ENCODE measurements around the gene NEK4. TPM values are rescaled to one million over a fixed set of nuclear protein-coding genes. Genes with fewer than 3 reads are reported as not detected.
A peak's percentile ranks its signal among the peaks of the same experiment; 100 is the strongest.
"Not testable (repeated sequence)": the region's sequence is repeated elsewhere in the genome, so short reads cannot be mapped to it uniquely, and the experiment has no call there.

The NEK4 gene
- total RNA-seq, 2 experiments from 2014 or later, result 21.4 to 22.2 TPM

DNA sequence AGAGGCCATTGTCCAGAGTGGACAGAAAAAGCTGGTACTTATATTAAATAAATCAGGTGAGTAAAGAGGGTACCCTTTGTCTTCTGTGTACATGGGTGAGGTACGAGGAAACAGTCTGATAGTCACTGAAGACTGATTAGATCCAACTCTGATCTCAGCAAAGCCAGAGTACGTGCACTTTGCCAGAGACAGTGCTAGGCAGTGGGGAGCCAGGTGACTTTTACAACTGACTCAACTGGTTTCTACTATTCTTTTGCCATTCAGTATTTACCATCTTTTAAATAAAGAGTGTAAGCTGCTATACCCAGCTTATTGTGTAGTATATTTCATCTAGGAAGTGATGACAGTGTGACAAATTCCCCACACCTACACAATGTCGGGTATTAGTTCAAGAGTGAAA is 81.6 kb downstream of the NEK4 start:
- DNase-seq, result no peak
- Mint-ChIP-seq H3K36me3 (ENCODE audit: low read depth) (peaks cover 69% of the 10 kb centered on the region), H3K9me3 (no peaks in the 10 kb centered on the region), H3K4me1 (peaks cover 50% of the 10 kb centered on the region), H3K4me3 (no peak overlapping the region), H3K27me3 (no peaks in the 10 kb centered on the region), H3K27ac (peak overlapping the region; percentile 31)
- ChIA-PET POLR2A (no interaction called here), CTCF (interaction anchor here (1.2 to 1.4 kb wide), 2 partner anchors 12 to 38 kb away, joined by 4 read pairs; no protein-coding TSS in a partner anchor)

DNA sequence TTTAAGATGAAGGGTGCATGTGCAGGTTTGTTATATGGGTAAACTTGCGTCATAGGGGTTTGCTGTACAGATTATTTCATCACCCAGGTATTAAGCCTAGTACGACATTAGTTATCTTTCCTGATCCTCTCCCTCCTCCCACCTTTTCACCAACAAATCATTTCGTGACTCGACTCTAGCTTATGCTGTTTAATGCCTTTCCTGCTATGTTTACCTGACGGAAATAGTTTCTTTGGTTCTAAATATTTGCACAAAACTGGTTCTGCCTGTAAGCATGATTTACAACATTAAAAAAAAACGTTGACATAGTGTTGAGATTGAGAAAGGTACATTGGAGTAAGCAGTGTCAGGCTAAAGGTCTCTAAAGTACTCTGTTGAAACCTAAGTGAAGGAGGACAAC is 82.5 kb downstream of the NEK4 start:
- peak overlapping the region; percentile 36 for H3K27ac Mint-ChIP-seq
- no peaks in the 10 kb centered on the region for H3K9me3 Mint-ChIP-seq
- H3K4me3 Mint-ChIP-seq, result no peak overlapping the region
- POLR2A ChIA-PET, result no interaction called here
- H3K36me3 Mint-ChIP-seq (ENCODE audit: low read depth), result peaks cover 64% of the 10 kb centered on the region
- DNase-seq, result no peak
- peaks cover 55% of the 10 kb centered on the region for H3K4me1 Mint-ChIP-seq
- no peaks in the 10 kb centered on the region for H3K27me3 Mint-ChIP-seq
- CTCF ChIA-PET, result interaction anchor here (0.6 to 1.4 kb wide), 2 partner anchors 13 to 89 kb away, joined by 4 to 5 read pairs; no protein-coding TSS in a partner anchor

DNA sequence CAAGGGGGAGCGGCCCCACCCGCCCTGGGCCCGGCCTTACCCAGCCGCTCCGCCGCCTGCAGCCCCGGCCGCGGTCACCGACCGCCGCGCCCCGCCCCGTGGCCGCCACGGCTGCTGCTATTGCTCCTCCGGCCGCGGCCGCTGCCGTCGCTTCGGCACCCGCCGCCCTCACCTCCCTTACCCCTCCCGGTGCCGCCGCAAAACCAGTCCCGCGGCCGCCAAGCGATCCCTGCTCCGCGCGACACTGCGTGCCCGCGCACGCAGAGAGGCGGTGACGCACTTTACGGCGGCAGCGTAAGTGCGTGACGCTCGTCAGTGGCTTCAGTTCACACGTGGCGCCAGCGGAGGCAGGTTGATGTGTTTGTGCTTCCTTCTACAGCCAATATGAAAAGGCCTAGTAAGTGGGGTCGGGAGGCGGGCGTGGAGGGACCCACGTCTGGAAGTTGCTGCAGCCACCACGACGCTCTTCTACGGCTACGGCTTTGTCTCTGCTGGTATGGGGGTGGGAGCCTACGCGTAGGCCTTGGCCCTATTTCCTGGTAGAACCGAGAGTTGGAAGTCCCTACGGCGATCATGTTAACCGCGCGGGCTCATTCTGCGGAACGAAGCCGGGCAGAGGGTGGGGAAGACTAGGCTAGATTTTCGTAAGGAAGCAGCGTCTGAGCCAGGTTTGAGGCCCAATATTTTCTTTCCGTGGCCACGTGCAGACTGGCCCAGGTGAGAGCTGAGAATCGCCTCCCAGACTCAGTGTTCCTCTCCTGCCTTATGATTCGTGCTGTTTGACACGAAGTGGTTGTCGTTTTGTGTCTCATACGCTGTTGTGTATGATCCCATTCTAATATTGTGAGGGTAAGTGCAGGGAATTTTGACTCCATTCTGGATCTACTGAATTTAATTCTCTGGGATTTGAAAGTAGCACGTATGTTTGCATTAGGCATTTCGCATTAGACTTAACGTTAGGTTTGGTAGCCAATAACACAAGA is 84.7 kb downstream of the NEK4 start, which contains the start of the genes GNL3 and PBRM1:
Gene GNL3 (plus strand): TSS at position 324 of the 983 bp plus-strand sequence. CDS start 61 bp downstream, at position 385.
Gene PBRM1 (minus strand): TSS at position 205 of the 983 bp plus-strand sequence.
- POLR2A ChIA-PET, result no interaction called here

DNA sequence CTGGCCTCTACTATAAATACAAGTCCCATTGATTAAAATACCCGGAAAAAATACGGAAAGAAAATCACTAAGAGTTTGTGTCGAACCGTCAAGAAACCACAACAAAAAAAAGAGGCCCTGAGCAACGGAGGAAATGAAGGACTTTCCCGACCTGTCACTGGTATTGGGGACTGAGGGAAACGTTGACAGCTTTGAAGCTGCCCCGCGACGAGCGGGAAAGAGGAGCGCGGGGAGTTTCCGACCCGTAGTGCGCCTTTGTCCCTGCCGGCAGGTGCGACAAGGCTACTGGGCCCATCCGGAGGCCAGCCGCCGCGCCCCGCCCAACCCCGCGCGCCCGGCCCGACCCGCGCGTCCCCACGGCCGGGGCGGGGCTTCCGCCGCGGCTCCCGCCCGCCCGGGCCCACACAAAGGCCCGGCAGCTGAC is 85.4 kb downstream of the NEK4 start:
- POLR2A ChIA-PET, result no interaction called here
- Mint-ChIP-seq H3K4me3 (peak overlapping the region; percentile 90), H3K27ac (peak overlapping the region; percentile 93), H3K4me1 (peaks cover 60% of the 10 kb centered on the region), H3K27me3 (no peaks in the 10 kb centered on the region), H3K36me3 (ENCODE audit: low read depth) (peaks cover 61% of the 10 kb centered on the region), H3K9me3 (no peaks in the 10 kb centered on the region)
- peak; percentile 77 for DNase-seq
- CTCF ChIA-PET, result interaction anchor here (1.2 kb wide), 1 partner anchor 16 kb away, joined by 3 read pairs; no protein-coding TSS in a partner anchor

More for the DNA sequence above, 84.7 kb downstream of the NEK4 start, which contains the start of the genes GNL3 and PBRM1:
- H3K27ac Mint-ChIP-seq, result peak within 1 kb of the TSS; percentile 98
- H3K27me3 Mint-ChIP-seq, result no peaks in the 10 kb centered on the region
- peaks cover 63% of the 10 kb centered on the region for H3K4me1 Mint-ChIP-seq
- peaks cover 63% of the 10 kb centered on the region for H3K36me3 Mint-ChIP-seq (ENCODE audit: low read depth)
- H3K4me3 Mint-ChIP-seq, result peak within 1 kb of the TSS; percentile 99
- no peaks in the 10 kb centered on the region for H3K9me3 Mint-ChIP-seq
- CTCF ChIA-PET, result interaction anchor here (1.2 kb wide), 1 partner anchor 16 kb away, joined by 3 read pairs; no protein-coding TSS in a partner anchor
- peak; percentile 94 for DNase-seq

DNA sequence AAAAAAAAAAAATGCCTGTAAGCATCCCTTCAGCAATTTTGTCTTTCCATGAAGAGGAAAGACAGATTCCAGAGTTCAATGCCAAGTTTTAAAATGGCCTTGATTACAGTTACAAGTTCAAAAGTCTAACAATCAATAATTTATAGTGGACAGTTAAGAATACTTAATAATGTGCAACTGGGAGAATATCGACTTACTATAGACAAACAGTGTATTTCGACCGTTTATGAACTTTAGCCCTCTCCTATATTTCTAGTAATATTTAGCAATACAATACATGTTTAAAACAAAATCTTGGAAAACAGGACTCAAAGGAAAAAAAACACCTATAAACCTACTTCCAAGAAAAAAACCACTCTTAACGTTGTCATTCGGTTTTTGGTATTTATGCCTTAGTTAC is 86.6 kb downstream of the NEK4 start:
- peak overlapping the region; percentile 93 for H3K27ac Mint-ChIP-seq
- ChIA-PET CTCF (interaction anchor here (0.7 to 1.2 kb wide), 2 partner anchors 14 to 252 kb away, joined by 3 read pairs; no protein-coding TSS in a partner anchor), POLR2A (no interaction called here)
- no peak for DNase-seq
- peaks cover 58% of the 10 kb centered on the region for H3K36me3 Mint-ChIP-seq (ENCODE audit: low read depth)
- H3K27me3 Mint-ChIP-seq, result no peaks in the 10 kb centered on the region
- peaks cover 62% of the 10 kb centered on the region for H3K4me1 Mint-ChIP-seq
- H3K9me3 Mint-ChIP-seq, result no peaks in the 10 kb centered on the region
- H3K4me3 Mint-ChIP-seq, result peak overlapping the region; percentile 90

DNA sequence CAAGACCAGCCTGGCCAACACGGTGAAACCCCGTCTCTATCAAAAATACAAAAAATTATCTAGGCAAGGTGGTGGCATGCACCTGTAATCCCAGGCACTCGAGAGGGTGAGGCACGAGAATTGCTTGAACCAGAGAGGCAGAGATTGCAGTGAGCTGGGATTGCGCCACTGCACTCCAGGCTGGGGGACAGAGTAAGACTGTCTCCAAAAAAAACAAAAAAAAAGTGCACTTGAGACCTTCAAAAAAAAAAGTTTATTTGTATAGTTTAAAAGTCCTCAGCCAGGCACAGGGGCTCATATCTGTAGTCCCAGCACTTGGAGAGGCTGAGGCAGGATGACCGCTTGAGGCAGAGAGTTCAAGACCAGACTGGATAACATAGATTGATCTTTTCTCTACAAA is 87.1 kb downstream of the NEK4 start:
- Mint-ChIP-seq H3K27me3 (no peaks in the 10 kb centered on the region), H3K27ac (peak overlapping the region; percentile 93), H3K9me3 (no peaks in the 10 kb centered on the region), H3K36me3 (ENCODE audit: low read depth) (peaks cover 58% of the 10 kb centered on the region), H3K4me1 (peaks cover 61% of the 10 kb centered on the region), H3K4me3 (peak overlapping the region; percentile 90)
- no peak for DNase-seq
- ChIA-PET CTCF (interaction anchor here (0.6 to 1.2 kb wide), 2 partner anchors 13 to 51 kb away, joined by 3 read pairs; no protein-coding TSS in a partner anchor), POLR2A (no interaction called here)

DNA sequence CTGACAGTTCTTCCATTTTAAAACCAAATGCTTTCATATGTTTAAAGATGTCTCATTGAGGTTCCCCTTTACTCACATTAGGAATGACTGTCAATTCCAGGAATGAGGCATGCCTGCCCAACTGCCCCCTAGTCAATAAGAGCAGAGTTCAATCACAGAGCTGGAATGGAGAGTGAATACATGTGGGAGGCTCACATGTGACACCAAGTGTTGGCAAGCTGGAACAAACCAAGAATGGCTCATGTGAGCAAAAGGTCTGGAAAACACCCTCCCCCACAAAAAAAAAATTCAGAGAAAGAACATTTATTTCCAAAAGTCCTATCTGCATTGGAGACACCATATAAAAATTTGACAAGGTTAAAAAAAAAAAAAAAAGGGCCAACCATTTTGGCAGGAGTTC is 88.7 kb downstream of the NEK4 start:
- no peaks in the 10 kb centered on the region for H3K27me3 Mint-ChIP-seq
- DNase-seq, result no peak
- peaks cover 58% of the 10 kb centered on the region for H3K36me3 Mint-ChIP-seq (ENCODE audit: low read depth)
- H3K27ac Mint-ChIP-seq, result no peak overlapping the region
- ChIA-PET CTCF (no interaction called here), POLR2A (no interaction called here)
- peaks cover 47% of the 10 kb centered on the region for H3K4me1 Mint-ChIP-seq
- H3K4me3 Mint-ChIP-seq, result no peak overlapping the region
- no peaks in the 10 kb centered on the region for H3K9me3 Mint-ChIP-seq

DNA sequence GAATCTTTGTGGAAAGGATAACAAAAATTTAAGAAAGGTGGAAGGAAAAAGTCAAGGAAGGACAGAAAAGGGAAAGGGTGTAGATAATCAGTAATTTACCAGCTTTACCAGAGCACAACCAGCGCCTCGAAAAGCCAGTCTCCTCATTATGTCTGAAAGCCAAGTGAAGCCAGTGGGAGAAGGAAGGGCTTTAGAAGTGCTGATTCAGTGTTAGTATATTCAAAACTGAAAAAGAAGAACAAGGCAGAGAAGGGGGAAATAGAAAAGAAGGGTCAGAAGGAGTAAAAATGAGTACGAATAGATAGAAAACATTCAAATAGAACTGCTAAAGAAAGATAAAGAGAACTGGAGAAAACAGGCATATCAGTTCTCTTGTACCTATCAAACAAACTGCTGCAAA is 89.1 kb downstream of the NEK4 start:
- ChIA-PET CTCF (no interaction called here), POLR2A (no interaction called here)
- Mint-ChIP-seq H3K9me3 (no peaks in the 10 kb centered on the region), H3K27me3 (no peaks in the 10 kb centered on the region), H3K27ac (peak overlapping the region; percentile 50), H3K36me3 (ENCODE audit: low read depth) (peaks cover 59% of the 10 kb centered on the region), H3K4me3 (no peak overlapping the region), H3K4me1 (peaks cover 43% of the 10 kb centered on the region)
- no peak for DNase-seq

DNA sequence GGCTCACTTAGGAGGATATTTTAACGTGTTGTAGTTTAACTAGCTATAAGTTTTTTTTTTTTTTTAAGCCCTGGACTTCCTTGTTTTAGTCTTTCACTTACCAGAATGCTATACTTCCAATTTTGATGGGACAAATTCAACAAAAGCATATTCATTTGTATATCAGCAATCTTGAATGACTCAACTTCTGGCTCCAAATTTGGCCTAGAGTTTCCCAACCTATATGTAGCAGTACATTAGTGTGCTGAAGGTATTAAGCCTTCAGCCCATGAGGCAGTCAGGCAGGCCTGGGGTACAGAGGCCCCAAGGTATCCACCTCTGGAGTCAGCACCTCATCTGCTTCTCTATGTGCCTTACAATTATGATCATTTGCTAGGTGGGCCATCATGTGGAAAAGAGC is 90.9 kb downstream of the NEK4 start:
- H3K4me1 Mint-ChIP-seq, result peaks cover 39% of the 10 kb centered on the region
- ChIA-PET POLR2A (no interaction called here), CTCF (interaction anchor here (0.6 kb wide), 1 partner anchor 224 kb away, joined by 3 read pairs; no protein-coding TSS in a partner anchor)
- no peak overlapping the region for H3K4me3 Mint-ChIP-seq
- peaks cover 67% of the 10 kb centered on the region for H3K36me3 Mint-ChIP-seq (ENCODE audit: low read depth)
- DNase-seq, result no peak
- H3K27me3 Mint-ChIP-seq, result no peaks in the 10 kb centered on the region
- H3K9me3 Mint-ChIP-seq, result no peaks in the 10 kb centered on the region
- peak overlapping the region; percentile 31 for H3K27ac Mint-ChIP-seq

DNA sequence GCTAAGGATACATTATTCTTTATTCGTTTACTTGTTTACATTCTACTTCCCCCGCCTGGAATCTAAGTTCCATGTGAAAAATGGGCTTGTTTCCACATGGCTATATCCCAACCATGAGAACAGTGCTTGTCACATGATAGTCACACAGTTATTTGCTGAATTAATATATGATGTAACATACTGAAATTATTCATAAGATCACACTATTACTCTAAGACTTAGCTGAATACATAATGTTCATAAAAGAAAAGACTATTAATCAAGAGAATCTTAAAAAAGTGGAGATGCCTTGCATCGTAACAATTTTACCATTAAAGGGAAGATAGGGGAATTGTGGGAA is 91.6 kb downstream of the NEK4 start:
- H3K4me3 Mint-ChIP-seq, result no peak overlapping the region
- DNase-seq, result no peak
- no peaks in the 10 kb centered on the region for H3K27me3 Mint-ChIP-seq
- peaks cover 64% of the 10 kb centered on the region for H3K36me3 Mint-ChIP-seq (ENCODE audit: low read depth)
- H3K27ac Mint-ChIP-seq, result no peak overlapping the region
- POLR2A ChIA-PET, result no interaction called here
- CTCF ChIA-PET, result interaction anchor here (0.6 to 1.1 kb wide), 2 partner anchors 10 to 225 kb away, joined by 3 read pairs; no protein-coding TSS in a partner anchor
- peaks cover 33% of the 10 kb centered on the region for H3K4me1 Mint-ChIP-seq
- H3K9me3 Mint-ChIP-seq, result no peaks in the 10 kb centered on the region

DNA sequence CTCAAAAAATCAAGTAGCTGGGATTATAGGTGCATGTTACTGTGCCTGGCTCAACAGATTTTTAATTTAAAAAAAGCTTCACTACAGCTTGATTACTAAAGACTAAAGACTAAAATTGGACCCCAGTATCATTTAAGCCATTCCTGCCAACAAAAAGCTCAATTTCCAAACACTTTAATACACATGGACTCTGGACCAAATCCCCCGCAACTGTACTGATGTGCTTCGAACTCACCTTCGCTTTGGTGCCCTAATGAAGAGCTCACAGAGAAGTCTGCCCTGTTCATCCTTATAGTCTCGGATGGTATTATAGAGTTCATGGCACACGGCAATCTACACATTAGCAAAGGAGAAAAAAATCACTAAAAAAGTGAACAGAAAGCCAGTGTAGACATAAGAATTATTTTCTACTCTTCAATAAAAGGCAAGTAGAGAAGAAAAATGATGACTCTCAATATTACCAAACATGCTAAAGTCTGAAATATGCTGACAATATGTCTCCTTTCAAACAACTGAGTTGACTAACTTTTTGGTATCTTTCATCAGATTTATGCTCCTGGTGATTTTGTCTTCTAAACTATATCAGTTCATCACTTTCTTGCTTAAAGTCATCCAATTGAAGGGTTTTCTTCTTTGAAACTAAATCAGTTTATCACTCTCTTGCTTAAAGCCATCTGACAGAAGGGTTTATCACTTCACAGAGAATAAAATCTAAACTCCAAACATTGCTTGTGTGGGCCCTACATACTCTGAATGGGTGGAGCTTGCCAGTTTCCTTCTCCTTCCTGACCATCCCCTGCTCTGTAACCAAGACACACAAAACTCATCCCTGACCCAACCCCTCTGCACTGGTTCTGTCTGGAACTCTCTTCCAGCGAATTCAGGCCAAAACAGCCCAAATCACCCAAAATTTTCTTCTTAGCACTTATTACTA is 92.2 kb downstream of the NEK4 start:
- POLR2A ChIA-PET, result no interaction called here
- peaks cover 28% of the 10 kb centered on the region for H3K4me1 Mint-ChIP-seq

DNA sequence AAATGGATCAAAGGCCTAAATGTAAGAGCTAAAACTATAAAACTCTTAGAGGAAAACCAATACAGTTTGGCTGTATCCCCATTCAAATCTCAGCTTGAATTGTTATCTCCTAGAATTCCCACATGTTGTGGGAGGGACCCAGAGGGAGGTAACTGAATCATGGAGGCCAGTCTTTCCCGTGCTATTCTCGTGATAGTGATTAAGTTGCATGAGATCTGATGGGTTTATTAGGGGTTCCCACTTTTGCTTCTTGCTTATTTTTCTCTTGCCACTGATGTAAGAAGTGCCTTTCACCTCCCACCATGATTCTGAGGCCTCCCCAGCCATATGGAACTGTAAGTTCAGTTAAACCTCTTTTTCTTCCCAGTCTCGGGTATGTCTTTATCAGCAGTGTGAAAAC is 94.5 kb downstream of the NEK4 start:
- H3K9me3 Mint-ChIP-seq, POLR2A ChIA-PET, H3K4me3 Mint-ChIP-seq, H3K27me3 Mint-ChIP-seq, DNase-seq, H3K27ac Mint-ChIP-seq: not testable (repeated sequence)
- Mint-ChIP-seq H3K4me1 (peaks cover 22% of the 10 kb centered on the region), H3K36me3 (ENCODE audit: low read depth) (peaks cover 59% of the 10 kb centered on the region)
- CTCF ChIA-PET, result interaction anchor here (0.6 kb wide), 1 partner anchor 16 kb away, joined by 5 read pairs; no protein-coding TSS in a partner anchor

More for the DNA sequence above, 92.2 kb downstream of the NEK4 start:
- Mint-ChIP-seq H3K9me3 (no peaks in the 10 kb centered on the region), H3K27me3 (no peaks in the 10 kb centered on the region), H3K27ac (no peak overlapping the region), H3K36me3 (ENCODE audit: low read depth) (peaks cover 62% of the 10 kb centered on the region), H3K4me3 (no peak overlapping the region)
- CTCF ChIA-PET, result interaction anchor here (1.1 to 1.6 kb wide), 2 partner anchors 9 to 14 kb away, joined by 3 to 5 read pairs; no protein-coding TSS in a partner anchor
- DNase-seq, result no peak
